Fibroblast of gingiva (primary cell): ENCODE measurements around the gene CCDC81.

Experiments used
- DNase-seq: peaks from one replicate; pipeline ENCODE4 v3.0.0-alpha.2; 2011; ENCODE audit warnings: low read depth

CCDC81 gene

DNA sequence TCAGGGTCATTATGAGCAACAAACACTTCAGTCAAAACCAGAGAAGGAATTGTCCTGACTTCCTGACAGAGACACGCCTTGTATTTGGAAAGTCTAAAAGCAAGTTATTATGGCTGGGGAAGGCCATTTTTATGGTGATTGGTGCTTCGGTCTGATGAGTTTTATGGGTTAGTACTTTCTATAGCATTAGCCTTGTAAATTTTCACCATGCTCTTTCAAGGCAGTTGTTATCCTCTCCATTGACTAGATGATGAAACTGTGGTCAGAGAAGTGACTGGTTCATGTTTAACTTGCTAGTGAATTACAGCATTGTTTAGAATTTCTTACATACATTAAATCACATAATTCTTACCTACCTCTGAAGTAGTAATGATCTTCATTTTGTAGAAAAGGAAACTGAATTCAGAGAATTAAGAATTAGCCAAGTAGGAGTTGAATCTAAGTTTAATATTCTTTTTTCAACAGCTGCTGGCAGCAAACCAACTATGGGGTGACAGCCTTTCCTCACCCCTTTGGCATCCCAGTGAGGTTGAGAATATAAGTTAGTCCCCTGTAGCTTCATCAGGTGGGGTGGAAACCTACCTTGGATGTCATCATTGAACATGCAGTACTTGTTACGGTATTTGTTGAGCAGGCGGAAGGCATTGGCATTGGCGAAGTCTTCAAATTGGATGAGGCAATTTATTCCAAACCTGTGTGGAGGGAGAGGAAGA lies 90.0 kb downstream of the CCDC81 start:
- DNase-seq: no peak

DNA sequence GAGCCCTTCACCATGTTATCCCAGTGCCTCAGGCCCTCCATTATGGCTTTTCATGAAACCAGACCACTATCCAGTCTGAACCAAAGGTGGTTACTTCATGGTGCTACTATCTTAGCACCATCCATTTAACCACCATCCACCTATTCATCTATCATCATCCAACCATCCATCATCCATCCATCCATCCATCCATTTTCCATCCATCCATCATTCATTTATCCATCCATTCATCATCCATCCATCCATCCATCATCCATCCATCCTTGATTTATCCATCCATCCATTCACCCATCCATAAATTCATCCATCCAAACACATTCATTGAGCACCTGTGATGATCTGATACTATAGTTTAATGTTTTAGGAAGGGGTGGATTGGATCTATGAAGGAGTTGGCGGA lies 93.5 kb downstream of the CCDC81 start:
- DNase-seq: no peak

DNA sequence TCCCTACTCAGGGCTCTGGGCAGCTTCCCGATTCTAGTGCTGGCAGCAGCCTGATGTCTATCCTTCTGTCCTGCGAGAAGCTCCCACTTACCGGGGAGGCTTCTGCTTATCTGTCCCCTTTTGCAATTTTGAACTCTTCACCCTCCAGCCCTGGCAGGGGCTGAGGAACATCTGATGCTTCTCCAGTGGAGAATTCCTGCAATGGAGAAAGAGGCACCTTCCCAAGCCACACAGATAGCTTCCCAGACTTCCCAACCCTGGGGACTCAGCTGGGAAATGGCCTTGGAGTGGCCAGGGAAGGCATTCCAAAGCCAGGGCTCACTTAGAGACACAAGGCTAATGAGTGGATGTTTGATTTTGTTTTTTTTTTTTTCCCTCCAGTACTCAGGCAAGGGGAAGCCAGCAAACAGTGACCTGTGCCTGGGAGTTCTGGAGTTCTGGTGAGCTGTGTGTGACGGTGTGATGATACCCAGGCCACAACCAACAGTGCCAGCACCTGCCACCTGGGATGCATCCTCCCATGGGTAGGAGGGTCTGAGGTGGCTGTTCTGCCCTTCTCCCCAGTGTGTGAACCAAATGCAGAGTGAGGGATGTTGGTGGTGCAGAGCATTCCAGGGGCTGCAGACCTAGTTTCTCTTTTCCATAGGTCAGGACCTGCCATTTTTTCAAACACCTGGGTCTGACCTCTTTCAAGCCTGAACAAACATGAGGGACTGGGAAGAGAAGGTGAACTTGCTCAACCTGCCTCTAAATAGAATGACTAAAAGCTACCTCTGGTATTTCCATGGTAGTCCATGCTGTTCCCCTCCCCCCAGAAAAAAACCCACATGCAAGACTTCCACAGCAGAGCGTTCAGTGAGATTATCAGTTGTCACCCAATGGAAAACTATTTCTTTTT lies 95.1 kb downstream of the CCDC81 start:
- DNase-seq: no peak
